Esophagus muscularis mucosa (tissue), 3 donors: ENCODE measurements around the gene LIPT2.

ENCODE experiments used
- CTCF ChIP-seq, 3 experiments: fragments of 200-600 bp in 2 of 3; fragments of 450-650 bp in 1 of 3; sonication (generic) in 2 of 3; IDR thresholded peaks; one replicate each; pipeline ENCODE4 v1.5.1; 2017 to 2019; ENCODE audit warnings: antibody characterized with exemption in 3 of 3, mild to moderate bottlenecking in 2 of 3, moderate library complexity in 1 of 3
- POLR2A ChIP-seq: fragments of 450-650 bp; IDR thresholded peaks from one replicate; pipeline ENCODE4 v1.6.1; 2017; ENCODE audit warnings: antibody characterized with exemption, moderate library complexity, mild to moderate bottlenecking, low read depth

DNA sequence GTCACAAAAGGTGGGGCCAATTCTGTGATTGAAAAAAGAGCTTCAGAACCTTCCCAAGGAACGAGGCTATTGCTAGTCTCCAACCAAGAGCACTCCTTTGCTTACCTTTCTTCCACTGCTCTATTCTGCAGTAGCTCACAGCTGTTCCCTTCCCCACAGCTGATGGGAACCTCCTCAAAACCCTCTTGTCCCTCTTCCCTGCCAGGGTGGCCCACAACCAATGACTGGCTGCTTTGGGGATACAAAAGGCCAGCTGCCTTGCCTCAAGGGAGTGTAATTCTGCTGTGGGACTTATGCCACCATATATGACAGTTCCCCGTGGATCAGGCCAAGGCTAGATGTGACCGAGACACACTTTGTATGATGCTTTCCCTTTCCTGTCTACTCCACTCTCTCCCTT is 41.2 kb downstream of the LIPT2 start:
- no peak for TF ChIP-seq CTCF (IDR thresholded peaks at IDR 0.05)
- TF ChIP-seq POLR2A, result no peak
